Esophagus mucosa (tissue), 1 donor: ENCODE measurements around the gene WNT11. TPM values are rescaled to one million over a fixed set of nuclear protein-coding genes. Genes with fewer than 3 reads are reported as not detected.

Experiments used
- ATAC-seq: fragments of 200-7000 bp; cut with Tn5 transposase; one replicate; pipeline ENCODE4 v1.9.1; 2020
- total RNA-seq: library from RNA; stranded (reverse); gene quantifications from one replicate; pipeline ENCODE4 v1.2.4, GENCODE V29; 2023
- donor health status: DM: yes; HTN: yes; CAD: no.

WNT11 gene
- total RNA-seq, 1 donor from 2014 or later = 0.08 TPM

GRCh38 chr11:76237914-76238313 lies 31.6 kb upstream of the WNT11 start:
- no peak for ATAC-seq

GRCh38 chr11:76237000-76237649 lies 30.8 kb upstream of the WNT11 start:
- no peak for ATAC-seq

- ATAC-seq = peak; percentile 16
These were observed 30.0 kb upstream of the WNT11 start for GRCh38 chr11:76236092-76236999.

GRCh38 chr11:76235233-76236091 lies 29.2 kb upstream of the WNT11 start:
- peak; percentile 82 for ATAC-seq

- peak; percentile 28 for ATAC-seq
These were observed 28.3 kb upstream of the WNT11 start for GRCh38 chr11:76234416-76235232.

GRCh38 chr11:76234021-76234415 lies 27.7 kb upstream of the WNT11 start:
- peak; percentile 30 for ATAC-seq

- ATAC-seq = no peak
These were observed 27.1 kb upstream of the WNT11 start for GRCh38 chr11:76233196-76233921.

- no peak for ATAC-seq
These were observed 25.8 kb upstream of the WNT11 start for GRCh38 chr11:76232026-76232665.

GRCh38 chr11:76231121-76231738 lies 24.9 kb upstream of the WNT11 start:
- no peak for ATAC-seq

- no peak for ATAC-seq
These were observed 24.1 kb upstream of the WNT11 start for GRCh38 chr11:76230392-76230791.

GRCh38 chr11:76229690-76230240 lies 23.5 kb upstream of the WNT11 start:
- ATAC-seq = no peak

GRCh38 chr11:76228875-76229149 lies 22.5 kb upstream of the WNT11 start:
- ATAC-seq = no peak

GRCh38 chr11:76228071-76228874 lies 22.0 kb upstream of the WNT11 start:
- ATAC-seq = no peak

GRCh38 chr11:76226626-76227025 lies 20.3 kb upstream of the WNT11 start:
- ATAC-seq = no peak

- ATAC-seq = no peak
These were observed 18.9 kb upstream of the WNT11 start for GRCh38 chr11:76225122-76225611.

- no peak for ATAC-seq
These were observed 18.3 kb upstream of the WNT11 start for GRCh38 chr11:76224461-76225121.

GRCh38 chr11:76221365-76221764 lies 15.1 kb upstream of the WNT11 start:
- no peak for ATAC-seq

- ATAC-seq = peak; percentile 25
These were observed 12.9 kb upstream of the WNT11 start for GRCh38 chr11:76219243-76219642.
